Body of pancreas (tissue), 4 donors: ENCODE results near the gene COL13A1.

ENCODE experiments used
- POLR2A ChIP-seq, 3 donors: fragments of 450-650 bp; IDR thresholded peaks; one replicate each; pipeline ENCODE4 v1.6.1; 2016; ENCODE audit warnings: antibody characterized with exemption in 3 of 3, mild to moderate bottlenecking in 2 of 3
- TF ChIP-seq, protein P1 (sequence below), 7 experiments: fragments of 450-650 bp in 4 of 7; fragments of 200-600 bp in 3 of 7; sonication (generic) in 3 of 7; IDR thresholded peaks; one replicate each; pipeline ENCODE4 v1.5.1; 2016 to 2019; ENCODE audit warnings: antibody characterized with exemption in 7 of 7

DNA sequence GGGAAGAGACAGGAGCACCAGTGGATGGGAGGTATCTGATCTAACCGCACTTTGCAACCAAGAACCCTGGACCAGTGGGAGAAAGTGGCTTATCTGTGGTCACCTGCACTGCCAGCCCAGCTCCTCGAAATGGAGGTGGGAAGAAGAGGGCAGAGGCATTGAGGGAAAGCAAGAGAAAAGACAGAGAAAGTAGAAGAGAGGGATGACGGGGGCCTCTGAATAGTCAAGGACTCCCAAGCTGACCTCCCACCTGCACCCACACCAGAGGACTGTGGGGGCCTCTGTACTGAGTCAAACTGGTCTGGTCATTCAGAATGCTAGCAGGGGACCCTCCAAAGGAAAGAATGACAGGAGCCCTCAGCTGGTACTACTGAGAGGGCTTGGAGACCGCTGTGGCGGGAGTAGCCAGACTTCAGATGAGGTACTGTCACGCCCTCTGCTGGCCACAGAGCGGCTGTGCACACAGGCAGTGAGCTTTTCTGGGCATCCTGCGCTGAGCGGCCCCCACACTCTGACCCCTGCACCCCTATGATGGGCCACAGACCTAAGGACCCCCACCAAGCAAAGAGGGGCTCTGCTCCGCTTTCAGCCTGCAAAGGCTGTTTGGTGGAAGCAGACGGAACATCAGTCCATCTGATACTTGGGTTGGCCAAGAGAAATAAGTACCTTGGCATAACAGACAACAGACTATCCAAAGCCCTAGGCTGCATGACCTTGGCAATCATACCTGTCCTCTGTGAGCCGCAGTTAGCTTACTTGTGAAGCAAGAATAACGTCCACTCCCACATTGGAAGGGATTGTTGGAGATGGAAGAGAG is 112.9 kb downstream of the COL13A1 start:
- TF ChIP-seq, protein P1, sequence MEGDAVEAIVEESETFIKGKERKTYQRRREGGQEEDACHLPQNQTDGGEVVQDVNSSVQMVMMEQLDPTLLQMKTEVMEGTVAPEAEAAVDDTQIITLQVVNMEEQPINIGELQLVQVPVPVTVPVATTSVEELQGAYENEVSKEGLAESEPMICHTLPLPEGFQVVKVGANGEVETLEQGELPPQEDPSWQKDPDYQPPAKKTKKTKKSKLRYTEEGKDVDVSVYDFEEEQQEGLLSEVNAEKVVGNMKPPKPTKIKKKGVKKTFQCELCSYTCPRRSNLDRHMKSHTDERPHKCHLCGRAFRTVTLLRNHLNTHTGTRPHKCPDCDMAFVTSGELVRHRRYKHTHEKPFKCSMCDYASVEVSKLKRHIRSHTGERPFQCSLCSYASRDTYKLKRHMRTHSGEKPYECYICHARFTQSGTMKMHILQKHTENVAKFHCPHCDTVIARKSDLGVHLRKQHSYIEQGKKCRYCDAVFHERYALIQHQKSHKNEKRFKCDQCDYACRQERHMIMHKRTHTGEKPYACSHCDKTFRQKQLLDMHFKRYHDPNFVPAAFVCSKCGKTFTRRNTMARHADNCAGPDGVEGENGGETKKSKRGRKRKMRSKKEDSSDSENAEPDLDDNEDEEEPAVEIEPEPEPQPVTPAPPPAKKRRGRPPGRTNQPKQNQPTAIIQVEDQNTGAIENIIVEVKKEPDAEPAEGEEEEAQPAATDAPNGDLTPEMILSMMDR (IDR thresholded peaks at IDR 0.05) = peak; percentile 65 to 89 (median 80)
- TF ChIP-seq POLR2A (IDR thresholded peaks at IDR 0.05) = no peak
